ENCODE measurements around the gene AK5.
"Not testable (repeated sequence)": the region's sequence is repeated elsewhere in the genome, so short reads cannot be mapped to it uniquely, and the experiment has no call there.

AK5 gene

GRCh38 chr1:77512650-77513049 is 230.8 kb downstream of the AK5 start:
- not testable (repeated sequence) for DNase-seq

DNA sequence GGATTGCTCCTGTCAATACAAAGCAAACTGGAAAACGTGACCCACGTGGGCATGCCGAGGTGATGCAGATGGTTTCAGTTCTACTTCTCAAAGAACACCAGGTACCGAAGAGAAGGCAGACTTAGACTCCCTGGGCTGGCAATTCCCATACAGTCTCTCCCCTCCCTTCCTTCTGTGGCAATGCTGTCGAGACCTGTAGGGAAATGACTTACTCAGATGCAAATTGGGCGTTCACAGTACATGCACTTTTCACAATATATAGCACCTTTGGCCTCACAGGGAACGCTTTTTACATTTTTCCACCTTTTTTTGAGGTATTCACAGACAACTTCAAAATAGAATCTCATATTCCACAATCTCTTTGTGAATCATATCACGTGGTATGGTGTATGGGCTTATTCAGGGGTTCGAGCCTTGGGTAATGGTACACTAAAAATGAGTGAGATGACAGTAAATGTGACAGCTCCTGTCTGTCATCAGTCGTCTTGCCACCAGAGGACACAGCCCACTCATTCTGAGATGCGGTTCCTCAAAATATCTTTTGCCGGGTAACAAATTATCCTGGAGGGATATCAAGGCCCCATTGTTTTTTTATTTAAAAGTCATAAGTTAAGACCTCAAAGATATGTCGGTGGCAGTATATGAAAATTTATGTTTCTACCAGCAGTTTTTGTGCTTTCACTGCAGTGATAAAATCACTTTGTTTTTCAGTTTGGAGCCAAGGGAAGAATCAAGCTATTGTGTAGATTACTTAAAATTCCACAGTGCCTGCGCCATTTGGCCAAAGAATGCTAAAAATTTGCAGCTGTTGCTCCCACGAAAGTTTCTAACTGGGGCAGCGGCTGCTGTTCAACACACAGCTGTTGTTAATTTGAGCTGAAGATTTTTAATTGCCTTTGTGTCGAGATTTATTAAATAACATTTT is 232.3 kb downstream of the AK5 start:
- DNase-seq, result no peak

GRCh38 chr1:77514921-77515776 is 233.3 kb downstream of the AK5 start:
- DNase-seq, result no peak

DNA sequence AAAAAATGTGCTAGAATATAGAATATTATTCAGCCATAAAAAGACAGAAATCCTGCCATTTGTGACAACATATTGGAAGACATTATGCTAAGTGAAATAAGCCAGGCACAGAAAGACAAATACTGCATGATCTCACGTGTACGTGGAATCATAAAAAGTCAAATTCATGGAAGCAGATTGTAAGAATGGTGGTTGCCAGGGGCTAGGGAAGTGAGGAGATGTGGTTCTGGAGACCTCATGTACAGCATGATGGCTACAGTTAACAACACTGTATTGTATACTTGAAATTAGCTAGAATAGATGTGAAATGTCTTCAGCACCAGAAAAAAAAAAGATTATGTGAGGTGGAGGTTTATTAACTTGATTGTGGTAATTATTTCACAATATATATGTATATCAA is 234.3 kb downstream of the AK5 start:
- DNase-seq, result no peak

- DNase-seq, result no peak
Observed at GRCh38 chr1:77524038-77524437, 242.2 kb downstream of the AK5 start.

DNA sequence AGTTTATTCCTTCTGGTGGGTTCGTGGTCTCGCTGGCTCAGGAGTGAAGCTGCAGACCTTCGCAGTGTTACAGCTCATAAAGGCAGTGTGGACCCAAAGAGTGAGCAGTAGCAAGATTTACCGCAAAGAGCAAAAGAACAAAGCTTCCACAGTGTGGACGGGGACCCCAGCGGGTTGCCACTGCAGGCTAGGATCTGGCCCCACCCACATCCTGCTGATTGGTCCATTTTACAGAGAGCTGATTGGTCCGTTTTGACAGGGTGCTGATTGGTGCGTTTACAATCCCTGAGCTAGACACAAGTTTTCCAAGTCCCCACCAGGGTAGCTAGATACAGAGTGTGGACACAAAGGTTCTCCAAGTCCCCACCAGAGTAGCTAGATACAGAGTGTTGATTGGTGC is 249.3 kb downstream of the AK5 start:
- not testable (repeated sequence) for DNase-seq

DNA sequence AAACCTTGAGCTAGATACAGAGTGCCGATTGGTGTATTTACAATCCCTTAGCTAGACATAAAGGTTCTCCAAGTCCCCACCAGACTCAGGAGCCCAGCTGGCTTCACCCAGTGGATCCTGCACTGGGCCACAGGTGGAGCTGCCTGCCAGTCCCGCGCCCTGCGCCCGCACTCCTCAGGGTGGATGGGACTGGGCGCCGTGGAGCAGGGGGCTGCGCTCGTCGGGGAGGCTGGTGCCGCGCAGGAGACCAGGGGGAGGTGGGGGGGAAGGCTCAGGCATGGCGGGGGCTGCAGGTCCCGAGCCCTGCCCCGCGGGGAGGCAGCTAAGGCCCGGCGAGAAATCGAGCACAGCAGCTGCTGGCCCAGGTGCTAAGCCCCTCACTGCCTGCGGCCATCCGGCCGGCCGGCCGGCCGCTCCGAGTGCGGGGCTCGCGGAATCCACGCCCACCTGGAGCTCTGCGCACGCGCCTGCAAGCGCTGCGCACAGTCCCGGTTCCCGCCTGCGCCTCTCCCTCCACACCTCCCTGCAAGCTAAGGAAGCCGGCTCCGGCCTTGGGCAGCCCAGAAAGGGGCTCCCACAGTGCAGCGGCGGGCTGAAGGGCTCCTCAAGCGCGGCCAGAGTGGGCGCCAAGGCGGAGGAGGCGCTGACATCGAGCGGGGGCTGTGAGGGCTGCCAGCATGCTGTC is 249.9 kb downstream of the AK5 start:
- not testable (repeated sequence) for DNase-seq

DNA sequence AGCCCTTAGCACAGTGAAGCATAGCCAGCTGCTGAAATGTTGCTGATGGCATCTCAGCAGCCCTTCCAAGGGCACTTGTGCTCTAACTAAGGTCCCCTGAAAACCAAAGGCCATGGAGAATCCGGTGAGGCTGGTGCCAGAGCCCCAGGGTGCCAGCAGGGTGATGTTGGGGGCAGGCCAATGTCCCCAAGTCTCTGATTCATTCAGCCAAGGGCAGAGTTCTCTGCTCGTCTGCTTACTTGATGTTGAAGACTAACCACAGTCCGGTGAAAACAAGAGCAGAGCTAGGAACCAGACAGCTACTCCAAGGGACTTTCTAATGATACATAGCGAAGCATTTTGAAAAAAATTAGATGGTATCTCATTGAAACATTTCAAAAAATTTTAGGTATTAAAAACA is 250.8 kb downstream of the AK5 start:
- DNase-seq, result no peak

- DNase-seq, result no peak
Observed at GRCh38 chr1:77533660-77534305, 252.0 kb downstream of the AK5 start.

DNA sequence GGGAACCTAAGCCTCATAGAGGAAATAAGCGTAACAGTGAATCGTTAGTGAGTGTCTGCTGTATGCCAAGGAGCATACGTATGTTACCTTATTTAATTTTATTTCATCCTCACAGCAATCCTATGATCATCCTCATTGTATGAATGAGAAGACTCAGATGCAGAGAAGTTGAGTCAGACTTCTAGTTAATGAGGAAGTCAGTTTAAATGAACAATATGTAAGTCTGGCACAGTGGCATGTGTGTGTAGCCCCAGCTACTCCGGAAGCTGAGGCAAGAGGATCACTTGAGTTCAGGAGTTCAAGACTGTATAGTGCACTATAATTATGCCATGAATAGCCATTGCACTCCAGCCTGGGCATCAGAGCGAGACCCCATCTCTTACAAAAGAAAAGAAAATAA is 252.6 kb downstream of the AK5 start:
- DNase-seq, result no peak

- no peak for DNase-seq
Observed at GRCh38 chr1:77536813-77537212, 255.0 kb downstream of the AK5 start.

- DNase-seq, result no peak
Observed at GRCh38 chr1:77538956-77539518, 257.2 kb downstream of the AK5 start.

DNA sequence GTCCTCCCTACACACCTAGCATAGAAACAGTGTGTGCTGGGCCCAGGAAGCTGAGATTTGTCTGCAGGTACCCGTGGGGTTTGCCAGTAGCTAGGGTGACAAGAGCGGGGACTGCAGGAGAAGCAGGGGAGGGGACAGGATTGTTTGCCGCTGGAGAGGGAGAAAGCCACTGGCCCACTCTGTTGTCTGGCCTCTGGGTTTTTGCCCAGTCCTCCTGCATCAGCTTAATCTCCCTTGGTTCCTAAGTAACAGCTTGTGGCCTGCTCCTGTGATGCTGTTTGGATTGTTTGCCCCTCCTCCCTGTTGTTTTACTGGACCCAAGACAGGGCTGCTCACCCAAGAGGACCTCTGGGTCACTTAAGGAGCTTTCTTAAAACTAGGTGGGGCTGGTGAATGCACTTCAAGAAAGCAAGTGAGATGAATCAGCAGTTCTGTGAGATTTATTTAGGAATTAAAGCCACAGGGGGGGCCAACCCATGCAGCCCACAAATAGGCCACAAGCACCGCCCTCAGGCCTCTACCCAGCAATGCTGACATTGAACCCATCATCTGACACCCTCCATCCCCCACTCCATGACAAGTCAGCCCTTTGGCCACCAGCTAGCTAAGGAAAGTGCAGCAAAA is 257.8 kb downstream of the AK5 start:
- no peak for DNase-seq

- no peak for DNase-seq
Observed at GRCh38 chr1:77540501-77541161, 258.8 kb downstream of the AK5 start.

DNA sequence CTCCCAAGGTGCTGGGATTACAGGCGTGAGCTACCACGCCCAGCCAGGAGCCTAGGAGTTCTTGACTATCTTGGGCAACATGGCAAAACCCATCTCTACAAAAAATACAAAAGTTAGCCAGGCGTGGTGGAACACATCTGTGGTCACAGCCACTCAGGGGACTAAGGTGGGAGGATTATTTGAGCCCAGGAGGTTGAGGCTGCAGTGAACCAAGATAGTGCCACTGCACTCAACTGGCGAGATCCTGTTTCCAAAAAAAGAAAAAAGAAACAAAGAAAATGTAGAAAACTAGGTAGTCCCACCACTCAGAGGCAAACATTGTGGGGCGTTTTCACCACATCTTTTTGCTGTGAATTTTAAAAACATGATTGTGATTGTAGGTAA is 259.3 kb downstream of the AK5 start:
- DNase-seq, result no peak

DNA sequence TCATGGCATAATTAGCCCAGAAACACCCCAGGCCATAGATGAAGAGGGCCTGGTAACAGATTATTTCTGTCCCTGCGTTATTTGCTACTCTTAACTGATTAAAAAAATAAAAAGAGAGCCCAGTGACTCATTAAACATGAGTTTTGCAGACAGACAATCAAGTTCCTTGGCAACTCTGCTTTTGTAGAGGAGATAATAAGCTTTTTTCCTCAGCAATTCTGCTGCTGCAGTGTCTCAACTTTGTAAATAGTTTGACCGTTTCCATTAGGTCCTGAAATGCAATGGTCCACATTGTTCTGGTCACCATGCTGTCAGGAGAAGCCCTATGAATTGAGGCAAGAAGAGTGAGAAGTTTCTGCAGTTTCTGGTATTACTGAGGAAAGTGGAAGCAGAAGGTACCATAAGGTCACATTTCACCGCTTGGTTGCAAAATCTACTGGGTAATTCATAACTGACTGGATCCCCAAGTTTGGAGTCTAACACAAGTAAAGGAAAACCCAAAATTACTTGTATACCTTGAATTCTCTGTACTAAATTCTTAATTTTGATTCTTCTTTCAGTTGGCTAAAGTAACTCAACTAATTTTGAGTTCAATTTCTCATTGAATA is 261.1 kb downstream of the AK5 start:
- no peak for DNase-seq

DNA sequence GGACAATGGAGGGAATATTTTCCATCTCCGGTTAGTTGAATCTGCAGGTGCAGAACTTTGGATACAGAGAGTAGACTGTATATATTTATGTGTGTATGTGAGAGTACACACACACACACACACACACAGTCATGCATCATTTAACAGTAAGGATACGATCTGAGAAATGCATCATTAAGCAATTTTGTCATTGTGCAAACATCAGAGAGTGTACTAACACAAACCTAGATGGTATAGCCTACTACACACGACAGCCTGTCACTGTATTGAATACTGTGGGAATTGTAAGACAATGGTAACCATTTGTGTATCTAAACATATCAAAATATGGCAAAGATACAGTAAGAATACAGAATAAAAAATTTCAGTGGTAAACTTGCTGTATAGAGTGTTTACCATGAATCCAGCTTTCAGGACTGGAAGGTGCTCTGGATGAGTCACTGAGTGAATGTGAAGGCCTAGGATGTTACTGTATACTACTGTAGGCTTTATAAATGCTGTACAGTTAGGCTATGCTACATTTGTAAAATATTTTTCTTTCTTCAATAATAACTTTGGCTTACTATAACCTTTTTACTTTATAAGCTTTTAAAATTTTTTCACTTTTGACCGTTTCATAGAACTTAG is 262.1 kb downstream of the AK5 start:
- DNase-seq, result no peak

DNA sequence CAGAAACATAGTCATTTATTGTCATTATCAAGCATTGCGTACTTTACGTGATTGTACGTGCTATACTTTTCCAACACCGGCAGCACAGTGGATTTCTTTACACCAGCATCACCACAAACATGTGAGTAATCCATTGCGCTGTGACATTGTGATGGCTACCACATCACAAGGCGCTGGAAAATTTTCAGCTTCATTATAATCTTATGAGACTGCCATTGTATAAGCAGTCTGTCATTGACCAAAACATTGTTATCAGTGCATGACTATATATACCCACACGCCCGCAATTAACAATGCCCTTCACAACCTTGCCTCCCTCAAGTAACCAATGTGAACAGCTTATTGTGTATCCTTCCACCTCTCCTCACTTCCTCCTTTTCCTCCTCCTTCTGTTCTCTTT is 263.0 kb downstream of the AK5 start:
- no peak for DNase-seq

DNA sequence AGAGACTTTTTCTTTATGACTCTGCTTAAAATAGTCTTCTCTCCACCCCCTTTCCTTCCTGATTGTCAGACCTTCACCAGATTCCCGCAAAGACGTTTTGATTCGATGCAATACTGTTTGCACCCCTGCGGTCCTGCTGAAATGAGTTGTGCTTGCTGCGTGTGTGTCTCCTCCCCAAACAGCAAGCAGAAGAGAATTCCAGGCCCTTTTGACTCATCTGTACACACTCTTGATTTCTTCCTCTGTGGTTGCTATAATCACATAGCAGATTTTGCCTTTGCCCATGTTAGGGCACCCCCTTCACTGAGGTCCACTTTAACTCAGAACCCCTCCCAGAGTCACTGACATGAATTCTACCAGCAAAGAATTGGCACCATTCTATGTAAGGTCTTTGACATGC is 264.2 kb downstream of the AK5 start:
- DNase-seq, result no peak

DNA sequence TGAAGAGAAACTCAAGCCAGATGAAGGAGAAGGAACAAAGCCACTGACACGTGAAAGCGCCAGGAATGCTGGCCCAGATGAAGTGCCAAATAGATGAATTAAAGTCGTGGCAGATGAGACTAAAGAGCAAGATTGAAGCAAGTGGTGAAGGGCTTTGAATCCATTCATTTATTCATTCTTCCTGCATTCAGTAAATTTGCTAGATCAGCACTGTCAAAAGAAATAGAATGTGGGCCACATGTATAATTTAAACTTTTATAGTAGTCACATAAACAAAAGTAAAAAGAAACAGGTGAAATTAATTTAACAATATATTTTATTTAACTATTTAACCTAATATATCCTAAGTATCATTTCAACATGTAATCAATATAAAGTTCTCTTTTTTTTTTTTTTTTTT is 265.1 kb downstream of the AK5 start:
- DNase-seq, result no peak

- DNase-seq, result no peak
Observed at GRCh38 chr1:77548285-77548684, 266.5 kb downstream of the AK5 start.
